ENCODE measurements around the gene ETV2.

The ETV2 gene

GRCh38 chr19:35663981-35664380 lies 22.4 kb downstream of the ETV2 start:
- no peak overlapping the region for H3K4me3 ChIP-seq
- peaks cover 0 to 11% (median 6%) of the 10 kb centered on the region in 10 experiments; a peak in 7 of 20 replicates for H3K4me1 ChIP-seq
- H3K27ac ChIP-seq: no peak overlapping the region
- H4K20me1 ChIP-seq: peaks cover 0 to under 1% (median 0%) of the 10 kb centered on the region in 11 experiments; a peak in 1 of 22 replicates
- peak overlapping the region in 1 of 11 experiments; percentile 10; a peak in 1 of 22 replicates for H3K4me2 ChIP-seq
- H3K9ac ChIP-seq: no peak overlapping the region
- TF ChIP-seq Cebpa-rat (IDR thresholded peaks at IDR 0.05): no peak
- peaks cover 4 to 15% (median 11%) of the 10 kb centered on the region in 11 experiments for H3K36me3 ChIP-seq
- no peaks in the 10 kb centered on the region for H3K27me3 ChIP-seq
- no peaks in the 10 kb centered on the region for H3K9me3 ChIP-seq (replicated peaks in 1 of 11)

DNA sequence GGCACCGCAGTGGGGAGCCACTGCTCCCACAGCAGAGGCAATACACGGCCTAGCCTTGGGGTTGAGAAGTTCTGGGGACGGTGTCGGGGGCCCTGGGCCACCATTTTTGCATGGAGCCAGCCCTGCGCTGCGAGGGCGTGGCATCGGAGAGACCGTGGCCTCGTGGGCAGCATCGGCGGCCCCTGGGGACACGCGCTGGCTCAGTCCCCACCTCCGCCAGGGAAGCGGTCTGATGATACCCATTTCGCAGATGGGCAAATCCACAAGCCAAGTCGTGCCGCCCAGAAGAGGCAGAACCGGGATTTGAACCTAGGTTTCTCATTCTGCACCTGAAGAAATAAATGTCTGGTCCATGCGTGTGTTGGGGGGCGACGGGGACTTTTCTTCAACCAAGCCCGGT lies 23.6 kb downstream of the ETV2 start:
- Histone ChIP-seq H4K20me1 (no peaks in the 10 kb centered on the region; a peak in 2 of 22 replicates), H3K27ac (no peak overlapping the region), H3K4me1 (peaks cover 0 to 11% (median 6%) of the 10 kb centered on the region in 10 experiments; a peak in 7 of 20 replicates), H3K4me3 (no peak overlapping the region), H3K9me3 (replicated peaks in 1 of 11) (no peaks in the 10 kb centered on the region), H3K9ac (no peak overlapping the region), H3K27me3 (no peaks in the 10 kb centered on the region), H3K4me2 (no peak overlapping the region), H3K36me3 (peaks cover 0 to 4% (median 0%) of the 10 kb centered on the region in 11 experiments; a peak in 2 of 22 replicates)
- no peak for TF ChIP-seq Cebpa-rat (IDR thresholded peaks at IDR 0.05)

GRCh38 chr19:35665604-35666003 lies 24.1 kb downstream of the ETV2 start:
- no peaks in the 10 kb centered on the region for H3K9me3 ChIP-seq (replicated peaks in 1 of 11)
- no peak overlapping the region for H3K27ac ChIP-seq
- no peaks in the 10 kb centered on the region for H3K36me3 ChIP-seq
- H3K4me3 ChIP-seq: no peak overlapping the region
- H3K4me1 ChIP-seq: peaks cover 0 to 11% (median 6%) of the 10 kb centered on the region in 10 experiments; a peak in 7 of 20 replicates
- no peak overlapping the region for H3K4me2 ChIP-seq
- no peaks in the 10 kb centered on the region; a peak in 2 of 22 replicates for H4K20me1 ChIP-seq
- no peaks in the 10 kb centered on the region for H3K27me3 ChIP-seq
- TF ChIP-seq Cebpa-rat (IDR thresholded peaks at IDR 0.05): no peak
- no peak overlapping the region for H3K9ac ChIP-seq

- H3K27ac ChIP-seq: no peak within 1 kb of the TSS
- TF ChIP-seq Cebpa-rat (IDR thresholded peaks at IDR 0.05): no peak
- no peaks in the 10 kb centered on the region; a peak in 2 of 22 replicates for H4K20me1 ChIP-seq
- no peaks in the 10 kb centered on the region for H3K9me3 ChIP-seq (replicated peaks in 1 of 11)
- 0 out of 22 replicates have a peak, but pooled peaks cover 0 to under 1% (median 0%) of the 10 kb centered on the region in 11 experiments for H3K27me3 ChIP-seq
- H3K36me3 ChIP-seq: no peaks in the 10 kb centered on the region
- H3K9ac ChIP-seq: 0 out of 22 replicates have a peak within 1 kb of the TSS, but pooled peaks of 1 of the 11 experiments have one; percentile 9
- H3K4me3 ChIP-seq: no peak within 1 kb of the TSS
- no peak within 1 kb of the TSS for H3K4me2 ChIP-seq
- H3K4me1 ChIP-seq: peaks cover 0 to 11% (median 6%) of the 10 kb centered on the region in 10 experiments; a peak in 7 of 20 replicates
Observed at GRCh38 chr19:35666251-35666913, 24.8 kb downstream of the ETV2 start, which contains the start of gene UPK1A. UPK1A (plus strand) TSS chr19:35666517; CDS start chr19:35666813, 296 bp downstream.

DNA sequence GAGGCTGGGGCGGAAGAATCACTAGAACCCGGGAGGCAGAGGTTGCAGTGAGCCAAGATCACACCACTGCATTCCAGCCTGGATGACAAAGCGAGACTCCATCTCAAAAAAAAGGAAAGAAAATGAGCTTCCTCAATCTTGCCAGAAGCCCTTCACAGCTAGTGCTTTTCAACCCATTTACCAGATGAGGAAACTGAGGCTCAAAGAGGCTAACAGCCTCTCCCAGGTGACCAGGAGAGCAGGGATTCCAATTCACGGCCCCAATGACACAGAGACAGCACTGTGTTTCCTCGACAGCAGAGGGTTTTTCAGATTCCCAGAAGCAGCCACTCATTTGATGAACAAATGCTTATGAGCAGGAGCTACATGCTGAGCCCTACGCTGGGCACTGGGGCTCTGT lies 28.0 kb downstream of the ETV2 start:
- no peaks in the 10 kb centered on the region for H3K36me3 ChIP-seq
- peaks cover 0 to 7% (median 3%) of the 10 kb centered on the region in 10 experiments; a peak in 3 of 20 replicates for H3K4me1 ChIP-seq
- H3K4me2 ChIP-seq: no peak overlapping the region
- H3K27me3 ChIP-seq: peaks cover 20 to 30% (median 25%) of the 10 kb centered on the region in 11 experiments
- no peaks in the 10 kb centered on the region; a peak in 1 of 22 replicates for H4K20me1 ChIP-seq
- H3K27ac ChIP-seq: no peak overlapping the region
- H3K9ac ChIP-seq: no peak overlapping the region
- no peaks in the 10 kb centered on the region for H3K9me3 ChIP-seq (replicated peaks in 1 of 11)
- no peak overlapping the region for H3K4me3 ChIP-seq
- no peak for TF ChIP-seq Cebpa-rat (IDR thresholded peaks at IDR 0.05)

DNA sequence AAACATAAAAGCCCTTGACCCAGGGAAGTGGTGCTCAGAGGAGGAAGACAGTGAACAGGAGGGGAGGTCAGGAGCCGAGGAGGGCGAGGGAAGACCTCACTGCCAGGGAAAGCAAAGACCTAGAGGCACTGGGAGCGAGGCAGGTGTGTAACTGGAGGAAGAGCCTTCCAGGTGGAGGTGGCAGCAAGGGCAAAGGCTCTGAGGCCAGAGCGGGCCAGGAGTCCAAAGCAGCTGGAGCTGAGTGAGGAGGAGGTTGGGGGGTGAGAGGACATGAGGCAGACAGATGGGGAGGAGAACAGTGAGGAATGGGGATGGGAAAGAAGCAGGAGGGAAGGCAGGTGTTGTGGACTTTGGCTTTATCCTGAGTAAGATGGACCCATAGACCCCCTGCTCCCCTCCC lies 28.4 kb downstream of the ETV2 start:
- TF ChIP-seq Cebpa-rat (IDR thresholded peaks at IDR 0.05): no peak
- H3K27ac ChIP-seq: no peak overlapping the region
- no peaks in the 10 kb centered on the region for H3K9me3 ChIP-seq (replicated peaks in 1 of 11)
- no peaks in the 10 kb centered on the region; a peak in 1 of 22 replicates for H4K20me1 ChIP-seq
- no peak overlapping the region for H3K9ac ChIP-seq
- H3K4me2 ChIP-seq: no peak overlapping the region
- no peaks in the 10 kb centered on the region for H3K36me3 ChIP-seq
- peaks cover 0 to 7% (median 3%) of the 10 kb centered on the region in 10 experiments; a peak in 3 of 20 replicates for H3K4me1 ChIP-seq
- H3K27me3 ChIP-seq: peaks cover 20 to 33% (median 25%) of the 10 kb centered on the region in 11 experiments
- H3K4me3 ChIP-seq: no peak overlapping the region

- no peaks in the 10 kb centered on the region; a peak in 1 of 22 replicates for H4K20me1 ChIP-seq
- no peaks in the 10 kb centered on the region for H3K36me3 ChIP-seq
- peaks cover 20 to 33% (median 25%) of the 10 kb centered on the region in 11 experiments for H3K27me3 ChIP-seq
- H3K4me1 ChIP-seq: peaks cover 0 to 7% (median 3%) of the 10 kb centered on the region in 10 experiments; a peak in 3 of 20 replicates
- no peak overlapping the region for H3K4me2 ChIP-seq
- H3K4me3 ChIP-seq: no peak overlapping the region
- TF ChIP-seq Cebpa-rat (IDR thresholded peaks at IDR 0.05): no peak
- no peak overlapping the region for H3K9ac ChIP-seq
- H3K9me3 ChIP-seq (replicated peaks in 1 of 11): no peaks in the 10 kb centered on the region
- H3K27ac ChIP-seq: no peak overlapping the region
Observed at GRCh38 chr19:35670686-35671085, 29.1 kb downstream of the ETV2 start.

GRCh38 chr19:35671818-35672217 lies 30.3 kb downstream of the ETV2 start:
- no peaks in the 10 kb centered on the region for H3K9me3 ChIP-seq (replicated peaks in 1 of 11)
- H3K4me3 ChIP-seq: no peak overlapping the region
- H3K4me2 ChIP-seq: no peak overlapping the region
- H3K27ac ChIP-seq: no peak overlapping the region
- H4K20me1 ChIP-seq: no peaks in the 10 kb centered on the region; a peak in 1 of 22 replicates
- H3K36me3 ChIP-seq: no peaks in the 10 kb centered on the region
- H3K4me1 ChIP-seq: peaks cover 0 to 7% (median 3%) of the 10 kb centered on the region in 10 experiments; a peak in 3 of 20 replicates
- 0 out of 22 replicates have a peak, but pooled peaks of 1 of the 11 experiments have one; percentile 9 for TF ChIP-seq Cebpa-rat (IDR thresholded peaks at IDR 0.05)
- peaks cover 20 to 33% (median 25%) of the 10 kb centered on the region in 11 experiments for H3K27me3 ChIP-seq
- H3K9ac ChIP-seq: no peak overlapping the region

GRCh38 chr19:35673121-35673804 lies 31.7 kb downstream of the ETV2 start:
- Histone ChIP-seq H4K20me1 (no peaks in the 10 kb centered on the region; a peak in 1 of 22 replicates), H3K9ac (no peak overlapping the region), H3K9me3 (replicated peaks in 1 of 11) (no peaks in the 10 kb centered on the region), H3K27me3 (peaks cover 20 to 33% (median 25%) of the 10 kb centered on the region in 11 experiments), H3K36me3 (no peaks in the 10 kb centered on the region), H3K27ac (no peak overlapping the region), H3K4me1 (peaks cover 0 to 7% (median 3%) of the 10 kb centered on the region in 10 experiments; a peak in 3 of 20 replicates), H3K4me3 (no peak overlapping the region), H3K4me2 (peak overlapping the region in 5 of 11 experiments; percentile 20 to 48 (median 34); a peak in 10 of 22 replicates)
- TF ChIP-seq Cebpa-rat (IDR thresholded peaks at IDR 0.05): no peak

Data from BLaER1 treated with 17β-estradiol and CSF1 and Interleukin-3, amounts not matched to agents 10 nM and 100 nM (cell line).